CD14-positive monocyte (primary cell): ENCODE results near the gene CSTF1. TPM values are rescaled to one million over a fixed set of nuclear protein-coding genes. Genes with fewer than 3 reads are reported as not detected.

Experiments
- DNase-seq, 3 donors: peaks; one replicate each; pipeline ENCODE4 v3.0.0-alpha.2; 2011 to 2022
- H2AFZ ChIP-seq: 2 replicates; pipeline ENCODE4 v1.6.0; 2012; ENCODE audit warnings: mild to moderate bottlenecking, low read depth, low read length, inconsistent platforms; ENCODE audit not compliant: insufficient read depth, poor library complexity, severe bottlenecking
- H3K27ac ChIP-seq, 2 donors: 1 replicate in 1 of 2; 2 replicates in 1 of 2; pipeline ENCODE4 v1.5.1; 2012 to 2013; ENCODE audit warnings: low read length in 2 of 2, control low read depth in 1 of 2, inconsistent platforms in 1 of 2, low read depth in 1 of 2, mild to moderate bottlenecking in 1 of 2
- H3K27me3 ChIP-seq, 2 donors: one replicate each; pipeline versions ENCODE4 v1.6.0 to v1.6.1; 2011 to 2013; ENCODE audit warnings: low read length in 2 of 2; ENCODE audit not compliant: control insufficient read depth in 2 of 2, insufficient read depth in 2 of 2
- H3K36me3 ChIP-seq, 2 donors: replicated peaks in 1 of 2; 1 replicate in 1 of 2; 2 replicates in 1 of 2; pipeline versions ENCODE4 v1.5.1 to v1.6.1; 2012 to 2013; ENCODE audit warnings: low read length in 2 of 2, control low read depth in 1 of 2, inconsistent platforms in 1 of 2, mild to moderate bottlenecking in 1 of 2; ENCODE audit not compliant: insufficient read depth in 2 of 2, control insufficient read depth in 1 of 2
- H3K4me1 ChIP-seq, 2 donors: 1 replicate in 1 of 2; 2 replicates in 1 of 2; pipeline versions ENCODE4 v1.5.1 to v1.6.1; 2012 to 2013; ENCODE audit warnings: low read length in 2 of 2, control low read depth in 1 of 2, inconsistent platforms in 1 of 2, mild to moderate bottlenecking in 1 of 2, moderate library complexity in 1 of 2; ENCODE audit not compliant: insufficient read depth in 2 of 2, control insufficient read depth in 1 of 2
- H3K4me2 ChIP-seq: replicated peaks from 2 replicates; pipeline ENCODE3; 2012; ENCODE audit warnings: low read length, moderate library complexity, mild to moderate bottlenecking; ENCODE audit not compliant: poor library complexity, severe bottlenecking; ENCODE audit errors: extremely low read depth
- H3K4me3 ChIP-seq, 3 experiments: fragments of 200-600 bp in 1 of 3; sonication (generic) in 1 of 3; replicated peaks in 1 of 3; 1 replicate in 2 of 3; 2 replicates in 1 of 3; pipeline ENCODE4 v1.5.1; 2011 to 2013; ENCODE audit warnings: low read length in 3 of 3, mild to moderate bottlenecking in 3 of 3, control low read depth in 2 of 3, low read depth in 2 of 3, inconsistent platforms in 1 of 3, moderate library complexity in 1 of 3
- H3K79me2 ChIP-seq: 2 replicates; pipeline ENCODE4 v1.6.0; 2012; ENCODE audit warnings: mild to moderate bottlenecking, control low read depth, inconsistent platforms, low read length, moderate library complexity; ENCODE audit not compliant: insufficient read depth
- H3K9ac ChIP-seq: 2 replicates; pipeline ENCODE4 v1.6.0; 2017; ENCODE audit warnings: low read length, mild to moderate bottlenecking; ENCODE audit not compliant: insufficient read depth, poor library complexity, severe bottlenecking
- H3K9me3 ChIP-seq, 2 donors: replicated peaks in 1 of 2; 1 replicate in 1 of 2; 2 replicates in 1 of 2; pipeline versions ENCODE4 v1.5.1 to v1.6.1; 2012 to 2013; ENCODE audit warnings: low read length in 2 of 2, control low read depth in 1 of 2; ENCODE audit not compliant: control insufficient read depth in 1 of 2, insufficient read depth in 1 of 2
- H4K20me1 ChIP-seq: 2 replicates; pipeline ENCODE4 v1.6.0; 2012; ENCODE audit warnings: mild to moderate bottlenecking, low read length, control low read depth, moderate library complexity; ENCODE audit not compliant: insufficient read depth
- H3K27ac Mint-ChIP-seq, 7 donors: one replicate each; pipeline ENCODE4 v1.8.0; 2020; ENCODE audit warnings: mild to moderate bottlenecking in 7 of 7, mixed read lengths in 7 of 7, moderate library complexity in 6 of 7, inconsistent platforms in 2 of 7
- H3K27me3 Mint-ChIP-seq, 3 donors: one replicate each; pipeline ENCODE4 v1.8.0; 2021 to 2022; ENCODE audit warnings: low read depth in 3 of 3, mild to moderate bottlenecking in 3 of 3, mixed read lengths in 3 of 3, moderate library complexity in 3 of 3, inconsistent platforms in 1 of 3
- H3K36me3 Mint-ChIP-seq, 2 donors: one replicate each; pipeline ENCODE4 v1.8.0; 2020; ENCODE audit warnings: mixed read lengths in 2 of 2, inconsistent platforms in 1 of 2, mild to moderate bottlenecking in 1 of 2
- H3K4me1 Mint-ChIP-seq: one replicate; pipeline ENCODE4 v1.8.0; 2020; ENCODE audit warnings: mild to moderate bottlenecking, mixed read lengths
- H3K4me3 Mint-ChIP-seq, 2 donors: one replicate each; pipeline ENCODE4 v1.8.0; 2020; ENCODE audit warnings: mild to moderate bottlenecking in 2 of 2, mixed read lengths in 2 of 2, moderate library complexity in 1 of 2
- H3K9me3 Mint-ChIP-seq, 7 donors: one replicate each; pipeline ENCODE4 v1.8.0; 2020 to 2022; ENCODE audit warnings: mixed read lengths in 7 of 7, mild to moderate bottlenecking in 6 of 7, moderate library complexity in 6 of 7, inconsistent platforms in 2 of 7
- CTCF ChIP-seq: fragments of 200-600 bp; IDR thresholded peaks from one replicate; pipeline ENCODE4 v1.8.0; 2022; ENCODE audit warnings: antibody characterized with exemption, mild to moderate bottlenecking
- WGBS: methylation state at CpG from one replicate; pipeline ENCODE4 v1.1.5; 2013; ENCODE audit warnings: missing lambda C conversion rate; ENCODE audit not compliant: insufficient coverage; 5-methylcytosine and 5-hydroxymethylcytosine counted together
- intact Hi-C, 2 donors: fragments of 100-400 bp; cut with micrococcal nuclease; formaldehyde crosslinking; loops; one replicate each; pipeline versions ENCODE4 v1.15.0 to v1.15.1; 2023
- polyA plus RNA-seq, 3 donors: library from polyadenylated mRNA; depleted of rRNA in 1 of 3; unstranded in 2 of 3; stranded (reverse) in 1 of 3; fragments of 300-500 nt in 2 of 3; fragments of >200 nt in 1 of 3; fragmentation: Illumina TruSeq in 2 of 3; gene quantifications; 1 replicate in 2 of 3; 2 replicates in 1 of 3; pipeline ENCODE4 v1.2.3, GENCODE V29; 2012 to 2021

The CSTF1 gene
- polyA plus RNA-seq, 3 donors = 7.7 to 15.7 (median 10.7) TPM

- no peak overlapping the region for H3K27ac ChIP-seq
- peak overlapping the region in 2 of 7 donors; percentile 30 to 60 for H3K27ac Mint-ChIP-seq
- H3K4me2 ChIP-seq = no peak overlapping the region
Observed at GRCh38 chr20:56433221-56433879, 40.9 kb downstream of the CSTF1 start.

GRCh38 chr20:56433880-56434255, 41.4 kb downstream of the CSTF1 start:
- H3K36me3 ChIP-seq = peaks cover 4 to 16% of the 10 kb centered on the region in 2 donors
- H3K4me1 Mint-ChIP-seq = peaks cover 42% of the 10 kb centered on the region
- peaks cover 41% of the 10 kb centered on the region for H4K20me1 ChIP-seq
- H3K79me2 ChIP-seq = no peaks in the 10 kb centered on the region
- peaks cover 37 to 46% of the 10 kb centered on the region in 2 donors for H3K36me3 Mint-ChIP-seq
- peak overlapping the region in 1 of 2 donors; percentile 39 for H3K4me3 Mint-ChIP-seq
- no peak for DNase-seq
- H3K27me3 Mint-ChIP-seq = peaks cover 37 to 55% (median 41%) of the 10 kb centered on the region in 3 donors
- peaks cover 20 to 23% of the 10 kb centered on the region in 2 donors for H3K27me3 ChIP-seq
- no peak overlapping the region for H3K4me2 ChIP-seq
- H3K9ac ChIP-seq = no peak overlapping the region
- no peak overlapping the region for H2AFZ ChIP-seq
- 100% methylated on average over 2 of the region's 6 CpGs for WGBS
- H3K27ac ChIP-seq = no peak overlapping the region
- peaks cover 32 to 36% of the 10 kb centered on the region in 2 donors for H3K4me1 ChIP-seq
- no peaks in the 10 kb centered on the region for H3K9me3 ChIP-seq
- H3K27ac Mint-ChIP-seq = no peak overlapping the region
- intact Hi-C loops = no loop called here
- no peak for TF ChIP-seq CTCF
- no peak overlapping the region for H3K4me3 ChIP-seq
- H3K9me3 Mint-ChIP-seq = peaks cover 0 to 9% (median 2%) of the 10 kb centered on the region in 7 donors

More at GRCh38 chr20:56433221-56433879, 40.9 kb downstream of the CSTF1 start:
- Mint-ChIP-seq H3K27me3 (peaks cover 37 to 52% (median 45%) of the 10 kb centered on the region in 3 donors), H3K4me1 (peaks cover 47% of the 10 kb centered on the region), H3K4me3 (peak overlapping the region in 1 of 2 donors; percentile 66), H3K36me3 (peaks cover 38 to 41% of the 10 kb centered on the region in 2 donors), H3K9me3 (peaks cover 0 to 9% (median 2%) of the 10 kb centered on the region in 7 donors)
- no peak for DNase-seq
- H3K4me3 ChIP-seq = no peak overlapping the region
- TF ChIP-seq CTCF = no peak
- H3K36me3 ChIP-seq = peaks cover 4 to 16% of the 10 kb centered on the region in 2 donors
- 100% methylated on average over 2 of the region's 3 CpGs for WGBS
- H3K79me2 ChIP-seq = no peaks in the 10 kb centered on the region
- no peaks in the 10 kb centered on the region for H3K9me3 ChIP-seq
- H4K20me1 ChIP-seq = peaks cover 46% of the 10 kb centered on the region
- peaks cover 37 to 41% of the 10 kb centered on the region in 2 donors for H3K4me1 ChIP-seq
- intact Hi-C loops = no loop called here
- no peak overlapping the region for H2AFZ ChIP-seq
- no peak overlapping the region for H3K9ac ChIP-seq
- H3K27me3 ChIP-seq = peaks cover 20 to 23% of the 10 kb centered on the region in 2 donors
